H1 (cell line): ENCODE measurements around the gene PRG2. TPM values are rescaled to one million over a fixed set of nuclear protein-coding genes. Genes with fewer than 3 reads are reported as not detected.

ENCODE experiments used
- CTCF ChIA-PET: fragments of 300-600 bp; sonication (Branson Sonifier 250); formaldehyde crosslinking; loops from one replicate; lab custom pipeline; 2021; ENCODE audit not compliant: partially characterized antibody; lab: Charles Lee
- POLR2A ChIA-PET: fragments of 300-600 bp; sonication (Branson Sonifier 250); formaldehyde crosslinking; loops from one replicate; lab custom pipeline; 2021; ENCODE audit warnings: inconsistent platforms; ENCODE audit not compliant: partially characterized antibody; lab: Charles Lee
- DNase-seq, 2 experiments: peaks; one replicate each; pipeline versions ENCODE4 v3.0.0 to v3.0.0-alpha.2; 2010 to 2022; ENCODE audit warnings: low spot score in 2 of 2, low read depth in 1 of 2, mixed read lengths in 1 of 2
- FAIRE-seq: peaks from 2 replicates; lab custom pipeline; 2011; peaks lifted over from hg19 to GRCh38; lab: Jason Lieb, UNC
- H2AFZ ChIP-seq: 2 replicates; pipeline ENCODE4 v1.8.1; 2012; ENCODE audit warnings: low read length, inconsistent platforms
- H2AK5ac ChIP-seq: 2 replicates; pipeline ENCODE4 v1.6.1; 2013; ENCODE audit warnings: low read depth, low read length
- H2BK120ac ChIP-seq: replicated peaks from 2 replicates; pipeline ENCODE3; 2013; ENCODE audit warnings: low read depth, low read length, inconsistent platforms
- H2BK12ac ChIP-seq: 2 replicates; pipeline ENCODE4 v1.6.1; 2013; ENCODE audit warnings: low read depth, low read length
- H2BK15ac ChIP-seq: 2 replicates; pipeline ENCODE4 v1.6.1; 2013; ENCODE audit warnings: low read length
- H2BK20ac ChIP-seq: 2 replicates; pipeline ENCODE4 v1.6.1; 2013; ENCODE audit warnings: low read length
- H2BK5ac ChIP-seq: 2 replicates; pipeline ENCODE4 v1.6.1; 2013; ENCODE audit warnings: low read depth, low read length
- H3K14ac ChIP-seq: 2 replicates; pipeline ENCODE4 v1.6.1; 2013; ENCODE audit warnings: inconsistent platforms; ENCODE audit not compliant: insufficient read length
- H3K18ac ChIP-seq: 2 replicates; pipeline ENCODE4 v1.6.1; 2013; ENCODE audit warnings: low read length; ENCODE audit errors: extremely low read depth
- H3K23ac ChIP-seq: 2 replicates; pipeline ENCODE4 v1.6.1; 2013; ENCODE audit warnings: inconsistent platforms; ENCODE audit not compliant: insufficient read length
- H3K23me2 ChIP-seq: 2 replicates; pipeline ENCODE4 v1.6.1; 2013; ENCODE audit warnings: low read depth, low read length
- H3K27ac ChIP-seq: 2 replicates; pipeline ENCODE4 v1.6.1; 2011; ENCODE audit warnings: low read depth, low read length, inconsistent platforms
- H3K27me3 ChIP-seq, 4 experiments: replicated peaks in 1 of 4; 1 replicate in 1 of 4; 2 replicates in 3 of 4; pipeline versions ENCODE4 v1.6.1 to v1.8.1; 2011 to 2013; ENCODE audit warnings: low read length in 3 of 4, mild to moderate bottlenecking in 3 of 4, inconsistent platforms in 2 of 4, mixed read lengths in 2 of 4, moderate library complexity in 1 of 4; ENCODE audit not compliant: control insufficient read depth in 3 of 4, insufficient read depth in 3 of 4; ENCODE audit errors: extremely low read depth in 1 of 4
- H3K36me3 ChIP-seq, 4 experiments: 2 replicates each; pipeline versions ENCODE4 v1.6.1 to v1.8.1; 2011 to 2013; ENCODE audit warnings: mild to moderate bottlenecking in 4 of 4, low read length in 3 of 4, moderate library complexity in 2 of 4, control low read depth in 1 of 4, inconsistent platforms in 1 of 4; ENCODE audit not compliant: insufficient read depth in 4 of 4, control insufficient read depth in 2 of 4
- H3K4ac ChIP-seq: replicated peaks from 2 replicates; pipeline ENCODE3; 2013; ENCODE audit warnings: low read length, low read depth, mixed read lengths, inconsistent platforms; ENCODE audit not compliant: insufficient read length
- H3K4me1 ChIP-seq, 4 experiments: replicated peaks in 1 of 4; 1 replicate in 1 of 4; 2 replicates in 3 of 4; pipeline versions ENCODE4 v1.6.1 to v1.8.1; 2011 to 2013; ENCODE audit warnings: low read length in 3 of 4, inconsistent platforms in 2 of 4, mixed read lengths in 1 of 4; ENCODE audit not compliant: insufficient read depth in 4 of 4, control insufficient read depth in 3 of 4
- H3K4me2 ChIP-seq, 2 experiments: 2 replicates each; pipeline versions ENCODE4 v1.6.1 to v1.8.1; 2011 to 2013; ENCODE audit warnings: low read depth in 2 of 2, low read length in 2 of 2, control low read depth in 1 of 2, inconsistent platforms in 1 of 2, mild to moderate bottlenecking in 1 of 2; ENCODE audit not compliant: insufficient read depth in 1 of 2
- H3K4me3 ChIP-seq, 4 experiments: fragments of 200-600, 300-600 bp in 1 of 4; sonication (generic), shearing (Covaris generic), sonication (Bioruptor Twin) in 1 of 4; 2 replicates each; pipeline versions ENCODE4 v1.5.1 to v1.8.1; 2011 to 2016; ENCODE audit warnings: low read length in 4 of 4, low read depth in 3 of 4, control low read depth in 2 of 4, inconsistent platforms in 2 of 4, mild to moderate bottlenecking in 2 of 4, mixed read lengths in 1 of 4, moderate library complexity in 1 of 4; ENCODE audit not compliant: insufficient read depth in 2 of 4; ENCODE audit errors: extremely low read depth in 1 of 4
- H3K56ac ChIP-seq: replicated peaks from 2 replicates; pipeline ENCODE3; 2013; ENCODE audit warnings: low read depth, mild to moderate bottlenecking, mixed read lengths, low read length, inconsistent platforms; ENCODE audit not compliant: insufficient read length
- H3K79me1 ChIP-seq: 2 replicates; pipeline ENCODE4 v1.6.1; 2013; ENCODE audit warnings: low read depth, low read length, control low read depth
- H3K79me2 ChIP-seq, 2 experiments: 2 replicates each; pipeline versions ENCODE4 v1.6.1 to v1.8.1; 2012 to 2013; ENCODE audit warnings: low read length in 2 of 2, mild to moderate bottlenecking in 2 of 2, inconsistent platforms in 1 of 2; ENCODE audit not compliant: insufficient read depth in 2 of 2, control insufficient read depth in 1 of 2
- H3K9ac ChIP-seq, 4 experiments: replicated peaks in 1 of 4; 1 replicate in 1 of 4; 2 replicates in 3 of 4; pipeline versions ENCODE4 v1.6.1 to v1.8.1; 2011 to 2013; ENCODE audit warnings: low read depth in 3 of 4, low read length in 3 of 4, control low read depth in 2 of 4, mild to moderate bottlenecking in 2 of 4, moderate library complexity in 2 of 4, inconsistent platforms in 1 of 4; ENCODE audit errors: extremely low read depth in 1 of 4
- H3K9me3 ChIP-seq, 2 experiments: 2 replicates each; pipeline versions ENCODE4 v1.6.1 to v1.8.1; 2012 to 2013; ENCODE audit warnings: mild to moderate bottlenecking in 2 of 2, moderate library complexity in 2 of 2, control low read depth in 1 of 2, inconsistent platforms in 1 of 2, low read depth in 1 of 2, low read length in 1 of 2, mixed read lengths in 1 of 2; ENCODE audit not compliant: insufficient read depth in 2 of 2
- H4K20me1 ChIP-seq, 2 experiments: replicated peaks in 1 of 2; 2 replicates each; pipeline versions ENCODE3 to v1.8.1; 2011 to 2013; ENCODE audit warnings: inconsistent platforms in 2 of 2, low read length in 2 of 2, mild to moderate bottlenecking in 1 of 2; ENCODE audit not compliant: insufficient read depth in 2 of 2, control insufficient read depth in 1 of 2
- H4K5ac ChIP-seq: 2 replicates; pipeline ENCODE4 v1.6.1; 2013; ENCODE audit warnings: low read length, low read depth, mixed read lengths, inconsistent platforms; ENCODE audit not compliant: insufficient read length
- H4K8ac ChIP-seq: 2 replicates; pipeline ENCODE4 v1.8.0; 2013; ENCODE audit warnings: mild to moderate bottlenecking, moderate library complexity, low read length, inconsistent platforms; ENCODE audit not compliant: insufficient read depth; ENCODE audit errors: extremely low read depth
- H4K91ac ChIP-seq: replicated peaks from 2 replicates; pipeline ENCODE3; 2013; ENCODE audit warnings: low read length, mixed read lengths, inconsistent platforms; ENCODE audit not compliant: insufficient read length
- CBX5 ChIP-seq: fragments of 300-800, 300-1000 bp; sonication (generic); IDR thresholded peaks from 2 replicates; pipeline ENCODE4 v1.7.1; 2016; ENCODE audit warnings: antibody characterized with exemption, low read length, low read depth
- CEBPB ChIP-seq: IDR thresholded peaks from 2 replicates; pipeline ENCODE4 v1.6.1; 2012; ENCODE audit warnings: low read depth, low read length
- HDAC6 ChIP-seq: IDR thresholded peaks from one replicate; pipeline ENCODE4 v1.7.1; 2012; ENCODE audit warnings: low read depth, mild to moderate bottlenecking, inconsistent platforms, low read length, moderate library complexity
- SIX5 ChIP-seq: IDR thresholded peaks from 2 replicates; pipeline ENCODE4 v1.6.1; 2011; ENCODE audit warnings: mild to moderate bottlenecking, low read depth, low read length
- SP2 ChIP-seq: IDR thresholded peaks from 2 replicates; pipeline ENCODE4 v1.6.1; 2012; ENCODE audit warnings: mild to moderate bottlenecking, low read length, inconsistent platforms
- TAF1 ChIP-seq: IDR thresholded peaks from 2 replicates; pipeline ENCODE4 v1.6.1; 2011; ENCODE audit warnings: mild to moderate bottlenecking, low read depth, low read length
- WGBS, 2 experiments: shearing (Covaris generic) in 1 of 2; methylation state at CpG; one replicate each; pipeline versions ENCODE4 v1.1.6 to v1.1.7; 2013 to 2015; ENCODE audit warnings: low lambda C conversion rate in 2 of 2, mixed read lengths in 2 of 2, inconsistent platforms in 1 of 2, low coverage in 1 of 2, missing lambda C conversion rate in 1 of 2; ENCODE audit not compliant: insufficient replicate concordance in 2 of 2, insufficient coverage in 1 of 2, insufficient read length in 1 of 2; ENCODE audit errors: extremely low coverage in 1 of 2, missing lambda C conversion rate in 1 of 2; 5-methylcytosine and 5-hydroxymethylcytosine counted together
- polyA plus RNA-seq, 7 experiments: library from polyadenylated mRNA; depleted of rRNA in 3 of 7; stranded (reverse) in 5 of 7; unstranded in 2 of 7; fragments of >200 nt in 5 of 7; fragments of 200-250 nt in 2 of 7; gene quantifications; 1 replicate in 5 of 7; 2 replicates in 1 of 7; 4 replicates in 1 of 7; pipeline versions ENCODE4 v1.2.1 to v1.2.3, GENCODE V29; 2011 to 2013; ENCODE audit warnings: missing spikeins in 2 of 7, mixed read lengths in 2 of 7
- total RNA-seq: library from RNA; stranded (reverse); fragmentation: NEBNext Ultra II Directional; extraction: Animal tissue kit (Norgen Biotek cat#: 25700); gene quantifications from 2 replicates; pipeline ENCODE4 v1.2.1, GENCODE V29; 2021

PRG2 gene
- total and polyA plus RNA-seq, 2 of the 8 experiments (the other 6 are each of a cell fraction or from before 2014, with no cell fraction given): 0.32 TPM; not detected in 1

- ChIA-PET CTCF (interaction anchor here (0.6 to 2.1 kb wide), 16 partner anchors 9 to 471 kb away, joined by 3 to 9 read pairs (median 4); no protein-coding TSS in a partner anchor), POLR2A (interaction anchor here (1.0 to 1.4 kb wide), 5 partner anchors 13 to 33 kb away, joined by 3 to 7 read pairs (median 3); partner anchors contain the start of genes SSRP1 and TNKS1BP1)
- no peak overlapping the region for H3K27ac ChIP-seq
- 0 out of 2 replicates have a peak overlapping the region, but pooled peaks have one; percentile 23 for H2BK20ac ChIP-seq
- no peak overlapping the region for H3K4me3 ChIP-seq
- no peak overlapping the region for H2BK5ac ChIP-seq
- H3K23ac ChIP-seq: no peak overlapping the region
- H3K14ac ChIP-seq: no peak overlapping the region
- no peak overlapping the region for H3K56ac ChIP-seq
- no peak overlapping the region for H3K18ac ChIP-seq
- DNase-seq: no peak
- H3K4ac ChIP-seq: no peak overlapping the region
- no peak for FAIRE-seq
- no peak overlapping the region for H3K9ac ChIP-seq
- H3K36me3 ChIP-seq: no peaks in the 10 kb centered on the region
- WGBS, 2 experiments: 89% methylated on average over 14 of the region's 14 CpGs; no CpG with 5 or more reads in 1 of the 2 experiments
- peaks cover 0 to 6% (median 4%) of the 10 kb centered on the region in 4 experiments; a peak in 4 of 7 replicates for H3K27me3 ChIP-seq
- H4K20me1 ChIP-seq: no peaks in the 10 kb centered on the region
- no peaks in the 10 kb centered on the region for H3K79me1 ChIP-seq
- no peak overlapping the region for H2AFZ ChIP-seq
- H2AK5ac ChIP-seq: no peak overlapping the region; the same call in 1 of the 2 replicates
- peak overlapping the region; percentile 50; the same call in 1 of the 2 replicates for H2BK12ac ChIP-seq
- no peak overlapping the region for H4K8ac ChIP-seq
- H3K79me2 ChIP-seq: no peaks in the 10 kb centered on the region
- H3K4me1 ChIP-seq: peaks cover 3 to 5% (median 4%) of the 10 kb centered on the region in 4 experiments; a peak in 6 of 7 replicates
- H4K91ac ChIP-seq: no peak overlapping the region
- no peak overlapping the region for H4K5ac ChIP-seq
- no peaks in the 10 kb centered on the region for H3K9me3 ChIP-seq
- 0 out of 2 replicates have a peak overlapping the region, but pooled peaks have one; percentile 53 for H2BK15ac ChIP-seq
- peaks cover 3% of the 10 kb centered on the region for H3K23me2 ChIP-seq
- H2BK120ac ChIP-seq: no peak overlapping the region
- peak overlapping the region in 1 of 2 experiments; percentile 42; a peak in 1 of 4 replicates for H3K4me2 ChIP-seq
- no peak for TF ChIP-seq CEBPB
- TF ChIP-seq SP2: no peak
- no peak for TF ChIP-seq CBX5
- TF ChIP-seq HDAC6: no peak
- TF ChIP-seq SIX5: no peak
- TF ChIP-seq TAF1: no peak
These were observed 41.7 kb downstream of the PRG2 start for GRCh38 chr11:57348636-57349313.
